IPS DF 6.9 (cell line): ENCODE measurements around the gene CEACAM16.

ENCODE experiments used
- DNase-seq: peaks from one replicate; pipeline ENCODE4 v3.0.0-alpha.2; 2013; ENCODE audit warnings: low read depth, low spot score
- H3K27ac ChIP-seq: one replicate; pipeline ENCODE4 v1.5.1; 2013; ENCODE audit warnings: low read length, control low read depth
- H3K27me3 ChIP-seq: 2 replicates; pipeline ENCODE4 v1.6.1; 2013; ENCODE audit warnings: mild to moderate bottlenecking, low read length; ENCODE audit not compliant: control insufficient read depth, insufficient read depth
- H3K36me3 ChIP-seq: 2 replicates; pipeline ENCODE4 v1.6.1; 2013; ENCODE audit warnings: low read length; ENCODE audit not compliant: control insufficient read depth, insufficient read depth
- H3K4me1 ChIP-seq: 2 replicates; pipeline ENCODE4 v1.6.1; 2013; ENCODE audit warnings: low read length; ENCODE audit not compliant: control insufficient read depth, insufficient read depth
- H3K4me3 ChIP-seq: 2 replicates; pipeline ENCODE4 v1.5.1; 2013; ENCODE audit warnings: mild to moderate bottlenecking, low read length
- H3K9me3 ChIP-seq: 2 replicates; pipeline ENCODE4 v1.6.1; 2013; ENCODE audit warnings: low read length, inconsistent platforms; ENCODE audit not compliant: control insufficient read depth, insufficient read depth
- WGBS: extraction: QIAGEN DNeasy Blood & Tissue Kit; methylation state at CpG from one replicate; pipeline ENCODE4 v1.1.7; 2013; ENCODE audit warnings: mixed read lengths, missing lambda C conversion rate; ENCODE audit not compliant: insufficient read length, insufficient coverage; 5-methylcytosine and 5-hydroxymethylcytosine counted together

CEACAM16 gene

GRCh38 chr19:44759083-44759804 is 60.3 kb downstream of the CEACAM16 start:
- no peak overlapping the region for H3K4me3 ChIP-seq
- H3K9me3 ChIP-seq, result no peaks in the 10 kb centered on the region
- no peaks in the 10 kb centered on the region for H3K36me3 ChIP-seq
- H3K4me1 ChIP-seq, result peaks cover 5% of the 10 kb centered on the region; the same call in 1 of the 2 replicates
- WGBS, result no CpG with 5 or more reads among the region's 10 CpGs
- peaks cover 27% of the 10 kb centered on the region for H3K27me3 ChIP-seq
- no peak for DNase-seq
- no peak overlapping the region for H3K27ac ChIP-seq
